Upper lobe of left lung (tissue), 4 donors: ENCODE results near the gene BSN.

Experiments used
- CTCF ChIP-seq, 6 experiments: fragments of 450-650 bp in 4 of 6; fragments of 200-600 bp in 2 of 6; sonication (generic) in 2 of 6; IDR thresholded peaks; one replicate each; pipeline ENCODE4 v1.5.1; 2016 to 2019; ENCODE audit warnings: antibody characterized with exemption in 6 of 6
- POLR2A ChIP-seq, 4 donors: fragments of 450-650 bp; IDR thresholded peaks; one replicate each; pipeline ENCODE4 v1.5.1; 2016 to 2017; ENCODE audit warnings: antibody characterized with exemption in 4 of 4, mild to moderate bottlenecking in 2 of 4

- TF ChIP-seq CTCF (IDR thresholded peaks at IDR 0.05): no peak
- no peak for TF ChIP-seq POLR2A (IDR thresholded peaks at IDR 0.05)
Observed at GRCh38 chr3:49662021-49662420, 107.7 kb downstream of the BSN start.
